Daoy (cell line): ENCODE results near the gene FOXA2. TPM values are rescaled to one million over a fixed set of nuclear protein-coding genes. Genes with fewer than 3 reads are reported as not detected.

Source experiments
- DNase-seq: peaks from one replicate; pipeline ENCODE4 v3.0.0-alpha.2; 2015; ENCODE audit warnings: low read depth
- total RNA-seq: library from RNA; depleted of rRNA; stranded (reverse); fragments of >200 nt; shearing (Covaris generic); gene quantifications from 2 replicates; pipeline ENCODE4 v1.2.3, GENCODE V29; 2014

The FOXA2 gene
- total RNA-seq, 1 experiment from 2014 or later, result 0.57 TPM

- DNase-seq, result no peak
Measured at GRCh38 chr20:22536956-22537756, 47.2 kb downstream of the FOXA2 start.

- no peak for DNase-seq
Measured at GRCh38 chr20:22536141-22536828, 48.1 kb downstream of the FOXA2 start.

- no peak for DNase-seq
Measured at GRCh38 chr20:22535483-22535882, 48.9 kb downstream of the FOXA2 start.

- no peak for DNase-seq
Measured at GRCh38 chr20:22533823-22534751, 50.3 kb downstream of the FOXA2 start.

- no peak for DNase-seq
Measured at GRCh38 chr20:22532598-22532997, 51.8 kb downstream of the FOXA2 start.

- DNase-seq, result no peak
Measured at GRCh38 chr20:22531756-22532155, 52.6 kb downstream of the FOXA2 start.

GRCh38 chr20:22531056-22531615 is 53.2 kb downstream of the FOXA2 start:
- DNase-seq, result no peak
